ENCODE results near the gene KIF1A. TPM values are rescaled to one million over a fixed set of nuclear protein-coding genes. Genes with fewer than 3 reads are reported as not detected.

KIF1A gene
- total RNA-seq, 1 experiment from 2014 or later = not detected

- CTCF ChIA-PET = no interaction called here
- POLR2A ChIA-PET (ENCODE audit: unreplicated experiment) = no interaction called here
- TF ChIP-seq EZH2 (IDR thresholded peaks at IDR 0.05; ENCODE audit: low read depth) (no peak), CTCF (conservative IDR thresholded peaks at IDR 0.05) (no peak)
- Histone ChIP-seq H3K36me3 (ENCODE audit: low read depth) (no peaks in the 10 kb centered on the region), H3K9me2 (ENCODE audit: insufficient read depth) (no peaks in the 10 kb centered on the region), H4K20me1 (ENCODE audit: insufficient read depth) (no peaks in the 10 kb centered on the region; the same call in 1 of the 2 replicates), H2AFZ (no peak overlapping the region), H3K9me3 (ENCODE audit: insufficient read depth, low read depth) (no peaks in the 10 kb centered on the region), H3F3A (ENCODE audit: insufficient read depth, low read depth) (no peaks in the 10 kb centered on the region), H3K27ac (no peak overlapping the region), H3K79me2 (ENCODE audit: low read depth) (no peaks in the 10 kb centered on the region), H3K4me1 (replicated peaks; ENCODE audit: insufficient read depth) (no peaks in the 10 kb centered on the region), H3K4me3 (no peak overlapping the region), H3K4me2 (no peak overlapping the region), H3K27me3 (ENCODE audit: insufficient read depth, low read depth) (peaks cover 65% of the 10 kb centered on the region)
- BruUV-seq (replicated peaks) = no TSS peak
- no peak for DNase-seq
- intact Hi-C loops (cut with micrococcal nuclease; ENCODE audit: unreplicated experiment) = no loop called here
Measured at GRCh38 chr2:240757086-240757614, 62.9 kb downstream of the KIF1A start.

- Histone ChIP-seq H3K79me2 (ENCODE audit: low read depth) (no peaks in the 10 kb centered on the region), H3K9me3 (ENCODE audit: insufficient read depth, low read depth) (no peaks in the 10 kb centered on the region), H3F3A (ENCODE audit: insufficient read depth, low read depth) (no peaks in the 10 kb centered on the region), H3K9me2 (ENCODE audit: insufficient read depth) (no peaks in the 10 kb centered on the region), H3K4me3 (no peak overlapping the region), H3K27me3 (ENCODE audit: insufficient read depth, low read depth) (peaks cover 91% of the 10 kb centered on the region), H2AFZ (no peak overlapping the region), H3K27ac (no peak overlapping the region), H4K20me1 (ENCODE audit: insufficient read depth) (no peaks in the 10 kb centered on the region), H3K36me3 (ENCODE audit: low read depth) (no peaks in the 10 kb centered on the region), H3K4me1 (replicated peaks; ENCODE audit: insufficient read depth) (no peaks in the 10 kb centered on the region), H3K4me2 (no peak overlapping the region)
- no peak for DNase-seq
- CTCF ChIA-PET = interaction anchor here (0.5 kb wide), 1 partner anchor 727 kb away, joined by 11 read pairs; no protein-coding TSS in a partner anchor
- intact Hi-C loops (cut with micrococcal nuclease; ENCODE audit: unreplicated experiment) = no loop called here
- no TSS peak for BruUV-seq (replicated peaks)
- TF ChIP-seq CTCF (conservative IDR thresholded peaks at IDR 0.05) = no peak
- TF ChIP-seq EZH2 (IDR thresholded peaks at IDR 0.05; ENCODE audit: low read depth) = no peak
- POLR2A ChIA-PET (ENCODE audit: unreplicated experiment) = interaction anchor here (0.6 kb wide), 1 partner anchor 111 kb away, joined by 4 read pairs; no protein-coding TSS in a partner anchor
Measured at GRCh38 chr2:240752209-240752608, 67.8 kb downstream of the KIF1A start.

- POLR2A ChIA-PET (ENCODE audit: unreplicated experiment) = no interaction called here
Measured at GRCh38 chr2:240750409-240750808, 69.6 kb downstream of the KIF1A start.

More at GRCh38 chr2:240750409-240750808, 69.6 kb downstream of the KIF1A start:
- Histone ChIP-seq H3K4me3 (no peak overlapping the region), H3K9me3 (ENCODE audit: insufficient read depth, low read depth) (no peaks in the 10 kb centered on the region), H3K36me3 (ENCODE audit: low read depth) (no peaks in the 10 kb centered on the region), H3K27me3 (ENCODE audit: insufficient read depth, low read depth) (peaks cover 95% of the 10 kb centered on the region), H3K4me2 (no peak overlapping the region), H3F3A (ENCODE audit: insufficient read depth, low read depth) (no peaks in the 10 kb centered on the region), H4K20me1 (ENCODE audit: insufficient read depth) (no peaks in the 10 kb centered on the region), H3K4me1 (replicated peaks; ENCODE audit: insufficient read depth) (no peaks in the 10 kb centered on the region), H3K9me2 (ENCODE audit: insufficient read depth) (no peaks in the 10 kb centered on the region), H3K79me2 (ENCODE audit: low read depth) (no peaks in the 10 kb centered on the region), H2AFZ (no peak overlapping the region), H3K27ac (no peak overlapping the region)
- CTCF ChIA-PET = no interaction called here
- DNase-seq = no peak
- intact Hi-C loops (cut with micrococcal nuclease; ENCODE audit: unreplicated experiment) = no loop called here
- BruUV-seq (replicated peaks) = no TSS peak
- no peak for TF ChIP-seq CTCF (conservative IDR thresholded peaks at IDR 0.05)
- no peak for TF ChIP-seq EZH2 (IDR thresholded peaks at IDR 0.05; ENCODE audit: low read depth)
